Ovary (tissue), 9 donors: ENCODE measurements around the gene CABP2. TPM values are rescaled to one million over a fixed set of nuclear protein-coding genes. Genes with fewer than 3 reads are reported as not detected.
"Not testable (repeated sequence)": the region's sequence is repeated elsewhere in the genome, so short reads cannot be mapped to it uniquely, and the experiment has no call there.

Experiments used
- DNase-seq, 5 donors: peaks; one replicate each; pipeline ENCODE4 v3.0.0-alpha.2; 2019 to 2020
- H3K27ac ChIP-seq, 2 donors: fragments of 200-600 bp; one replicate each; pipeline versions ENCODE4 v1.5.1 to v1.8.0; 2019 to 2022
- H3K27me3 ChIP-seq: fragments of 200-600 bp; one replicate; pipeline ENCODE4 v1.8.0; 2022
- H3K36me3 ChIP-seq: fragments of 200-600 bp; sonication (generic); one replicate; pipeline ENCODE4 v1.5.1; 2019
- H3K4me1 ChIP-seq: one replicate; pipeline ENCODE4 v1.8.1; 2013; ENCODE audit warnings: mild to moderate bottlenecking, moderate library complexity; ENCODE audit not compliant: insufficient read depth
- H3K4me3 ChIP-seq: fragments of 200-600 bp; sonication (generic); one replicate; pipeline ENCODE4 v1.5.1; 2017
- H3K9me3 ChIP-seq, 2 donors: fragments of 200-600 bp in 1 of 2; sonication (generic) in 1 of 2; one replicate each; pipeline versions ENCODE4 v1.5.1 to v1.8.1; 2013 to 2019; ENCODE audit warnings: mild to moderate bottlenecking in 1 of 2, moderate library complexity in 1 of 2
- EP300 ChIP-seq: sonication (generic); formaldehyde crosslinking; IDR thresholded peaks from one replicate; pipeline ENCODE4 v1.6.1; 2017; ENCODE audit warnings: antibody characterized with exemption
- POLR2A ChIP-seq: fragments of 450-650 bp; IDR thresholded peaks from one replicate; pipeline ENCODE4 v1.6.1; 2017; ENCODE audit warnings: antibody characterized with exemption, mild to moderate bottlenecking, moderate library complexity
- WGBS, 3 donors: extraction: QIAGEN DNeasy Blood & Tissue Kit in 1 of 3; methylation state at CpG; one replicate each; pipeline versions ENCODE4 v1.1.5 to v1.1.7; 2013 to 2017; 5-methylcytosine and 5-hydroxymethylcytosine counted together
- intact Hi-C, 4 donors: fragments of 100-400 bp; cut with DNase I; formaldehyde crosslinking; loops; one replicate each; pipeline versions ENCODE4 v1.11.0 to v1.15.1; 2022 to 2023
- polyA plus RNA-seq, 2 donors: library from polyadenylated mRNA; stranded (reverse); fragments of 200-250 nt in 1 of 2; fragments of 350-450 nt in 1 of 2; fragmentation: Illumina TruSeq in 1 of 2; extraction: RNeasy Lipid Tissue Mini Kit (QIAGEN cat#74804) in 1 of 2; gene quantifications; one replicate each; pipeline ENCODE4 v1.2.3, GENCODE V29; 2013 to 2014
- total RNA-seq, 7 donors: library from RNA; depleted of rRNA in 2 of 7; stranded (reverse); fragments of >200 nt in 2 of 7; fragmentation: NEBNext Ultra II Directional in 3 of 7; extraction: Animal tissue kit (Norgen Biotek cat#: 25700) in 3 of 7; gene quantifications; one replicate each; pipeline versions ENCODE4 v1.1.0 to v1.2.4, GENCODE V29; 2016 to 2023
- TF ChIP-seq, protein P1 (sequence below), 3 donors: fragments of 450-650 bp in 2 of 3; fragments of 200-600 bp in 1 of 3; IDR thresholded peaks; one replicate each; pipeline versions ENCODE4 v1.5.1 to v1.8.0; 2016 to 2022; ENCODE audit warnings: antibody characterized with exemption in 3 of 3, mild to moderate bottlenecking in 1 of 3
- donor health status: DM: no; HTN: no; CAD: no; lungs with moderate emphysema.
- donor health status: DM: no; HTN: no; CAD: no.
- donor health status: Bipolar disorder and iron deficiency.
- donor health status: DM: yes; HTN: yes; CAD: no.
- donor health status: DM: no; HTN: no; CAD: no.
- donor health status: DM: yes; HTN: yes; CAD: no.

The CABP2 gene
- total and polyA plus RNA-seq, 9 donors, result not detected

DNA sequence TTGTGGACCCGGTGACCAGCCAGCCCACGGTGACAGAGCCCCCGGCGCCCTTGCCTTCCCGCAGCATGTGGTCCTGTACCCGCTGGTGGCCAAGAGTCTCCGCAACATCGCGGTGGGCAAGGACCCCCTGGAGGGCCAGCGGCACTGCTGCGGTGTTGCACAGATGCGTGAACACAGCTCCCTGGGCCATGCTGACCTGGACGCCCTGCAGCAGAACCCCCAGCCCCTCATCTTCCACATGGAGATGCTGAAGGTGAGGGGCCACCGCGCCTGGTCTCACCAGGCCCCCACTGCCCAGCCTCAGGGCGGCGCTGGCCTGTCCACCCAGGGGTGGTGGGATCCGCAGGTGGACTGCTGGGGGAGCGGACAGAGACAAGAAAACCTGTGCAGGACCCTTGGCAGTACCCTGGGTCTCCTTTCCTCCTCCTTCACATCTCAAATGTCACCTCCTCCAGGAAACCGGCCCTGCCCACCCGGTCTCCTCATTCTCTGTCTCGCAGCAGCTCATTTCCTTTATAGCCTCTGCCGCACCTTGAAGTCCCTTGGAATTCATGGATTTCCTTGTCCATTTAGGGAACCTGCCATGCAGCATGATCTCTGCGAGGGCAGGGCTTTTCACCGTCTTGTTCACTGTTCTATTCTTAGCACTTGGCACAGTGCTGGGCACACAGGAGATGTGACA is 33.9 kb downstream of the CABP2 start:
- intact Hi-C loops, result no loop called here
- no peak for DNase-seq
- Histone ChIP-seq H3K36me3 (no peaks in the 10 kb centered on the region), H3K9me3 (no peaks in the 10 kb centered on the region), H3K27ac (no peak overlapping the region), H3K27me3 (no peaks in the 10 kb centered on the region), H3K4me3 (no peak overlapping the region), H3K4me1 (no peaks in the 10 kb centered on the region)
- TF ChIP-seq POLR2A (no peak), EP300 (no peak)
- TF ChIP-seq, protein P1, sequence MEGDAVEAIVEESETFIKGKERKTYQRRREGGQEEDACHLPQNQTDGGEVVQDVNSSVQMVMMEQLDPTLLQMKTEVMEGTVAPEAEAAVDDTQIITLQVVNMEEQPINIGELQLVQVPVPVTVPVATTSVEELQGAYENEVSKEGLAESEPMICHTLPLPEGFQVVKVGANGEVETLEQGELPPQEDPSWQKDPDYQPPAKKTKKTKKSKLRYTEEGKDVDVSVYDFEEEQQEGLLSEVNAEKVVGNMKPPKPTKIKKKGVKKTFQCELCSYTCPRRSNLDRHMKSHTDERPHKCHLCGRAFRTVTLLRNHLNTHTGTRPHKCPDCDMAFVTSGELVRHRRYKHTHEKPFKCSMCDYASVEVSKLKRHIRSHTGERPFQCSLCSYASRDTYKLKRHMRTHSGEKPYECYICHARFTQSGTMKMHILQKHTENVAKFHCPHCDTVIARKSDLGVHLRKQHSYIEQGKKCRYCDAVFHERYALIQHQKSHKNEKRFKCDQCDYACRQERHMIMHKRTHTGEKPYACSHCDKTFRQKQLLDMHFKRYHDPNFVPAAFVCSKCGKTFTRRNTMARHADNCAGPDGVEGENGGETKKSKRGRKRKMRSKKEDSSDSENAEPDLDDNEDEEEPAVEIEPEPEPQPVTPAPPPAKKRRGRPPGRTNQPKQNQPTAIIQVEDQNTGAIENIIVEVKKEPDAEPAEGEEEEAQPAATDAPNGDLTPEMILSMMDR (IDR thresholded peaks at IDR 0.05), result no peak
- 81 to 89% (median 83%) methylated on average over 21 to 25 of the region's 25 CpGs for WGBS, 3 donors

DNA sequence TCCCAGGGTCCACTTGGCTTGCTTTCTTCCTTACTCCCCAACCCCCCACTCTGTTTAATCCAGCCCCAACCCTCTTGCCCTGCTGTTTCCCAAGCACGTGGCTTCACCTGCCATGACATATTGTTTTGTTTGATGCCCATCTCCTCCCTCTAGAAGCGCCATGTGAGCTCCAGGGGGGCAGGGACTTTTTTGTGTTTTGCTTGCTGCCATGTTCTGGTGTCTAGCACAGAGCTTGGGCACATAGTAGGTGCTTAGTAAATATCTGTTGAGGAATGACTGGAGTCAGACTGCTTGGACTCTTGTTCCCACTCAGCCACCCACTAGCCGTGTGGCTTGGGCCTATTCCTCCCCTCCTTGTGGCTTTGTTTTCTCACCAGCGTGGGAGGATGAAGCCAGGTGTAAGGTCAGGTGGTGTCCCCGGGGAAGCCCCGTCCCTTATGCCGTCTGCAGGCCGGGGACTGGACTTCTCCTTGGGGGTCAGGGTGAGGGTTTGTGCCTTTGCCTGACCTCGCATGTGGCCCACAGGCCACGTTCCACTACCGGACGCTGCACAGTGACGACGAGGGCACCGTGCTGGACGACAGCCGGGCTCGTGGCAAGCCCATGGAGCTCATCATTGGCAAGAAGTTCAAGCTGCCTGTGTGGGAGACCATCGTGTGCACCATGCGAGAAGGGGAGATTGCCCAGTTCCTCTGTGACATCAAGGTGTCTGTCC is 36.6 kb downstream of the CABP2 start:
- Histone ChIP-seq H3K36me3 (no peaks in the 10 kb centered on the region), H3K4me1 (peaks cover 9% of the 10 kb centered on the region), H3K9me3 (no peaks in the 10 kb centered on the region), H3K27ac (no peak overlapping the region), H3K27me3 (no peaks in the 10 kb centered on the region), H3K4me3 (no peak overlapping the region)
- peak in 1 of 5 donors; percentile 25 for DNase-seq
- TF ChIP-seq POLR2A (no peak), EP300 (no peak)
- TF ChIP-seq, protein P1 (IDR thresholded peaks at IDR 0.05), result no peak
- 77 to 88% (median 80%) methylated on average over 20 of the region's 20 CpGs for WGBS, 3 donors
- intact Hi-C loops, result no loop called here

DNA sequence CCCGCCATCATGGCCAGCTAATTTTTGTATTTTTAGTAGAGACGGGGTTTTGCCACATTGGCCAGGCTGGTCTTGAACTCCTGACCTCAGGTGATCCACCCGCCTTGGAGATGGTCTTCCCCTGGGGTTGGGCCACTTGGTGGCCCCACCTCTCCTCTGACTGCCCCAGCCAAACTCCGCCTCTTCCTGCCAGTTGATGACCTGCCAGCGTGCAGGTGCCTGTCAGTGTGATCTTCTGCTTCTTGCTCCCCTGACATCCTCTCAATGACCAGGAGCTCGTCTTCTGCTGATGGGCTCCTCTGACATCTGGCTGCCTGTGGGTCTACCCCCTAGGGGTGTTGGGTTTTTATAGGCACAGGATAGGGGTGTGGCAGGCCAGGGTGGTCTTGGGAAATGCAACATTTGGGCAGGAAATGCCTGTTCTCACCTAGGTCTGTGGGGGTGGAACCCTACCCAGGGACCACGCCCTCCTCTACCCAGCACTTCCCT is 37.3 kb downstream of the CABP2 start:
- peak in 1 of 5 donors; percentile 26 for DNase-seq
- H3K4me3 ChIP-seq, H3K4me1 ChIP-seq, intact Hi-C loops, H3K27ac ChIP-seq, H3K36me3 ChIP-seq, H3K9me3 ChIP-seq, H3K27me3 ChIP-seq: not testable (repeated sequence)
- 88 to 95% (median 92%) methylated on average over 7 of the region's 7 CpGs for WGBS, 3 donors

DNA sequence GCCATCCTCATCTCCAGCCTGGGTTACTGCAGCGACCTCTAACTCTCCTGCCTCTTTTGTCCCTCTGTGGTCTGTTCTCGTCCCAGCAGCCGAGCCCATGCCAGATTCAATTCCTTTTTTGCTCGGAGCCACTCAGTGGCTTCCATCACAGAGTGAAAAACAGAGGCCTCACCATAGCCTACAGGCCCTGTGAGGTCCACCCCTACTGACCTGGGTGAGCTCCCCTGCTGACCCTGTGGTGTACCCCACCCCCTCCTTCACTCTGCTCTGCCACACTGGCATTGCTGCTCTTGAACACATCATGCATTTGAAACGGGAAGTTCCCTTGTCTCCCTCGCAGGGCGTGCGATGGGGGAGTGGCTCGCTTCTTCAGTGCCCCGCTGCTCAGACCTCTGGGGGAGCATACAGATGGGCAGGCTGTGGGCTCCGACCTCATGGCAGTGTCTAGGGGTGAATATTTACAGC is 38.4 kb downstream of the CABP2 start:
- H3K4me1 ChIP-seq, result peaks cover 9% of the 10 kb centered on the region
- H3K4me3 ChIP-seq, result no peak overlapping the region
- TF ChIP-seq EP300, result no peak
- no peak for TF ChIP-seq POLR2A
- TF ChIP-seq, protein P1 (IDR thresholded peaks at IDR 0.05), result no peak
- H3K36me3 ChIP-seq, result no peaks in the 10 kb centered on the region
- WGBS, 3 donors, result 77 to 87% (median 79%) methylated on average over 11 of the region's 11 CpGs
- H3K9me3 ChIP-seq, result no peaks in the 10 kb centered on the region
- peak in 2 of 5 donors; percentile 20 to 29 for DNase-seq
- H3K27me3 ChIP-seq, result no peaks in the 10 kb centered on the region
- H3K27ac ChIP-seq, result no peak overlapping the region
- intact Hi-C loops, result no loop called here
